SK-N-SH treated with all-trans-retinoic acid at 6 μM for 48 hours (cell line): ENCODE measurements around the gene DNAJC15.
A peak's percentile ranks its signal among the peaks of the same experiment; 100 is the strongest.

Experiments used
- ATAC-seq: fragments of 200-7000 bp; cut with Tn5 transposase; 3 replicates; pipeline ENCODE4 v1.9.1; 2020; ENCODE audit warnings: mild to moderate bottlenecking, moderate library complexity
- ARNTL ChIP-seq: fragments of 450-650 bp; formaldehyde crosslinking; IDR thresholded peaks from 2 replicates; pipeline ENCODE4 v1.5.0; 2020; ENCODE audit warnings: low read depth, mild to moderate bottlenecking, moderate library complexity, borderline replicate concordance
- BACH2 ChIP-seq: fragments of 250-450 bp; sonication (Bioruptor Pico); IDR thresholded peaks from 2 replicates; pipeline ENCODE4 v1.9.0; 2021; ENCODE audit warnings: mild to moderate bottlenecking, borderline replicate concordance
- CSDC2 ChIP-seq: fragments of 250-450 bp; sonication (Bioruptor Pico); IDR thresholded peaks from 2 replicates; pipeline ENCODE4 v1.5.0; 2020; ENCODE audit warnings: mild to moderate bottlenecking, moderate library complexity
- GLIS3 ChIP-seq: fragments of 250-450 bp; sonication (Bioruptor Pico); IDR thresholded peaks from 2 replicates; pipeline ENCODE4 v1.5.0; 2020; ENCODE audit warnings: mild to moderate bottlenecking, moderate library complexity
- ISL1 ChIP-seq: fragments of 250-450 bp; sonication (Bioruptor Pico); IDR thresholded peaks from 2 replicates; pipeline ENCODE4 v2.1.2; 2022; ENCODE audit warnings: mild to moderate bottlenecking, moderate library complexity
- OSR1 ChIP-seq: fragments of 250-450 bp; sonication (Bioruptor Pico); IDR thresholded peaks from 2 replicates; pipeline ENCODE4 v1.8.0; 2022; ENCODE audit warnings: moderate library complexity, mild to moderate bottlenecking, inconsistent platforms
- RARB ChIP-seq: fragments of 250-450 bp; sonication (Bioruptor Pico); IDR thresholded peaks from 2 replicates; pipeline ENCODE4 v1.8.0; 2021; ENCODE audit warnings: mild to moderate bottlenecking, moderate library complexity
- TCF4 ChIP-seq: fragments of 250-450 bp; sonication (Bioruptor Pico); IDR thresholded peaks from 2 replicates; pipeline ENCODE4 v1.8.0; 2021; ENCODE audit warnings: mild to moderate bottlenecking, moderate library complexity, borderline replicate concordance
- ZFP3 ChIP-seq: fragments of 250-450 bp; sonication (Bioruptor Pico); IDR thresholded peaks from 2 replicates; pipeline ENCODE4 v1.5.0; 2020; ENCODE audit warnings: mild to moderate bottlenecking, moderate library complexity
- ZFP30 ChIP-seq: fragments of 450-650 bp; formaldehyde crosslinking; IDR thresholded peaks from 2 replicates; pipeline ENCODE4 v1.5.0; 2022; ENCODE audit warnings: mild to moderate bottlenecking, moderate library complexity
- ZNF565 ChIP-seq: fragments of 450-650 bp; formaldehyde crosslinking; conservative IDR thresholded peaks from 2 replicates; pipeline ENCODE4 v1.5.0; 2020; ENCODE audit warnings: low read depth, mild to moderate bottlenecking, moderate library complexity
- ZNF70 ChIP-seq: fragments of 450-650 bp; formaldehyde crosslinking; IDR thresholded peaks from 2 replicates; pipeline ENCODE4 v1.5.0; 2020; ENCODE audit warnings: mild to moderate bottlenecking, moderate library complexity
- ZNF8 ChIP-seq: fragments of 450-650 bp; formaldehyde crosslinking; IDR thresholded peaks from 2 replicates; pipeline ENCODE4 v1.5.0; 2020; ENCODE audit warnings: mild to moderate bottlenecking, moderate library complexity
- TF ChIP-seq, protein P1 (sequence below): fragments of 250-450 bp; sonication (Bioruptor Pico); IDR thresholded peaks from 2 replicates; pipeline ENCODE4 v1.5.1; 2020; ENCODE audit warnings: low read depth, mild to moderate bottlenecking, moderate library complexity
- TF ChIP-seq, protein P2 (sequence below): fragments of 250-450 bp; sonication (Bioruptor Pico); IDR thresholded peaks from 2 replicates; pipeline ENCODE4 v1.5.1; 2021; ENCODE audit warnings: mild to moderate bottlenecking, moderate library complexity
- TF ChIP-seq, protein P3 (sequence below): fragments of 250-450 bp; sonication (Bioruptor Pico); IDR thresholded peaks from 2 replicates; pipeline ENCODE4 v1.5.0; 2020; ENCODE audit warnings: mild to moderate bottlenecking, moderate library complexity
- TF ChIP-seq, protein P4 (sequence below): fragments of 250-450 bp; sonication (Bioruptor Pico); IDR thresholded peaks from 2 replicates; pipeline ENCODE4 v1.8.0; 2020; ENCODE audit warnings: mild to moderate bottlenecking, moderate library complexity, borderline replicate concordance

DNAJC15 gene

DNA sequence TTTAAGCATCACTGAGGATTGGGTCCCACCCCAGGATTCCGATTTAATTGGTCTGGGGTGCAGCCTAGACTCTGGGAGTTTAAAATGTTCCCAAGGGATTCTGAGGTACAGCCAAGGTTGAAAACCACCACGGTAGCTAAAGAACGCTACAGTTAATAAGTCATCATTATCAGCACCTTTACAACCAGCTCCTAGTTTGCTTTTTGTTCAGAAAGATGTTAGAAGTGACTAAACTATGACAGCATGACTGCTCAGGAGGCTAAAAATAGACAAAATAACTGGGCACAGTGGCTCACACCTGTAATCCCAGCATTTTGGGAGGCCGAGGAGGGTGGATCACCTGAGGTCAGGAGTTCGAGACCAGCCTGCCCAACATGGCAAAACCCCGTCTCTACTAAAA, 19.7 kb upstream of the DNAJC15 start:
- TF ChIP-seq ARNTL (no peak), ZNF565 (no peak), BACH2 (CRISPR knock-in tag) (no peak), ZNF70 (CRISPR knock-in tag) (no peak), ZFP3 (CRISPR knock-in tag) (no peak), OSR1 (CRISPR knock-in tag) (no peak)
- TF ChIP-seq, protein P1, sequence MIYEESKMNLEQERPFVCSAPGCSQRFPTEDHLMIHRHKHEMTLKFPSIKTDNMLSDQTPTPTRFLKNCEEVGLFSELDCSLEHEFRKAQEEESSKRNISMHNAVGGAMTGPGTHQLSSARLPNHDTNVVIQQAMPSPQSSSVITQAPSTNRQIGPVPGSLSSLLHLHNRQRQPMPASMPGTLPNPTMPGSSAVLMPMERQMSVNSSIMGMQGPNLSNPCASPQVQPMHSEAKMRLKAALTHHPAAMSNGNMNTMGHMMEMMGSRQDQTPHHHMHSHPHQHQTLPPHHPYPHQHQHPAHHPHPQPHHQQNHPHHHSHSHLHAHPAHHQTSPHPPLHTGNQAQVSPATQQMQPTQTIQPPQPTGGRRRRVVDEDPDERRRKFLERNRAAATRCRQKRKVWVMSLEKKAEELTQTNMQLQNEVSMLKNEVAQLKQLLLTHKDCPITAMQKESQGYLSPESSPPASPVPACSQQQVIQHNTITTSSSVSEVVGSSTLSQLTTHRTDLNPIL (CRISPR knock-in tag): no peak
- TF ChIP-seq, protein P2, sequence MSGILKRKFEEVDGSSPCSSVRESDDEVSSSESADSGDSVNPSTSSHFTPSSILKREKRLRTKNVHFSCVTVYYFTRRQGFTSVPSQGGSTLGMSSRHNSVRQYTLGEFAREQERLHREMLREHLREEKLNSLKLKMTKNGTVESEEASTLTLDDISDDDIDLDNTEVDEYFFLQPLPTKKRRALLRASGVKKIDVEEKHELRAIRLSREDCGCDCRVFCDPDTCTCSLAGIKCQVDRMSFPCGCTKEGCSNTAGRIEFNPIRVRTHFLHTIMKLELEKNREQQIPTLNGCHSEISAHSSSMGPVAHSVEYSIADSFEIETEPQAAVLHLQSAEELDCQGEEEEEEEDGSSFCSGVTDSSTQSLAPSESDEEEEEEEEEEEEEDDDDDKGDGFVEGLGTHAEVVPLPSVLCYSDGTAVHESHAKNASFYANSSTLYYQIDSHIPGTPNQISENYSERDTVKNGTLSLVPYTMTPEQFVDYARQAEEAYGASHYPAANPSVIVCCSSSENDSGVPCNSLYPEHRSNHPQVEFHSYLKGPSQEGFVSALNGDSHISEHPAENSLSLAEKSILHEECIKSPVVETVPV: no peak
- ATAC-seq: no peak

DNA sequence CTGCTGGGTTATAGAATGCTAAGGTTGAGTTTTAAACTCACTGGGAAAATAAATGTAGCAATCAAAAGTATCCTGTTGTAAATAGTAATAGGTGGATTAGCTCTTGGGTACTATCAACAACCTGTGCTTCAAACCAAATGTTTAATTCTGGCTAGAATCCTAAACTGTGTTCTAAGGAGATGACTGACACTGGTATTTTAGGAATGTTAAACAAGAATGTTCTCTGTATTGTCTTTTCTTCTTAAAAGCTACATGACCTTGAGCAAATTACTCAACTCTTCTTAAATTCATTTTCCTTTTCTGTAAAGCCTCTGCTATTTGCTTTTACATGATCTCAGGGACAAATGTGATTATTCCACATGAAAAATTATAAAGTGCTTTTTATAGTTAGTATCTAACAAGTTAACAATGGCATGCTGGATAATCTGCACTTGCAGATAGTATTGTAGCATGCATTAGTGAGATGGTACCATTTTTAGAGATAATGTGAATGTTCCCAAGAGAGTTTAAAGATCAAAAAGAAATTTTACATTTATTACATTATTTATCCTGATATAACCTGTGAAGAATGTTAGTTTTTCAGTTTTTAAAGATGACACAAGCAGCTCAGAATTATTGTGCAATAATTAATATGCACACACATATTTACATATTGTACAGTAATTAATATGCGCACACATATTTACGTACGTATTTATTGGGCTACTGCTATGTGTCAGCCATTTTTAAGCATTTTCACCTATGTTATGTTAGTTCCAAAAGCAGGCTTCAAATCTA, 17.7 kb upstream of the DNAJC15 start:
- ATAC-seq: peak; percentile 77
- TF ChIP-seq ZFP3 (CRISPR knock-in tag): 0 out of 2 replicates have a peak, but pooled peaks have one; percentile 56
- TF ChIP-seq ZNF70 (CRISPR knock-in tag): no peak
- TF ChIP-seq, protein P1 (CRISPR knock-in tag): peak; percentile 19; the same call in 1 of the 2 replicates
- TF ChIP-seq GLIS3 (CRISPR knock-in tag): no peak
- TF ChIP-seq, protein P3, sequence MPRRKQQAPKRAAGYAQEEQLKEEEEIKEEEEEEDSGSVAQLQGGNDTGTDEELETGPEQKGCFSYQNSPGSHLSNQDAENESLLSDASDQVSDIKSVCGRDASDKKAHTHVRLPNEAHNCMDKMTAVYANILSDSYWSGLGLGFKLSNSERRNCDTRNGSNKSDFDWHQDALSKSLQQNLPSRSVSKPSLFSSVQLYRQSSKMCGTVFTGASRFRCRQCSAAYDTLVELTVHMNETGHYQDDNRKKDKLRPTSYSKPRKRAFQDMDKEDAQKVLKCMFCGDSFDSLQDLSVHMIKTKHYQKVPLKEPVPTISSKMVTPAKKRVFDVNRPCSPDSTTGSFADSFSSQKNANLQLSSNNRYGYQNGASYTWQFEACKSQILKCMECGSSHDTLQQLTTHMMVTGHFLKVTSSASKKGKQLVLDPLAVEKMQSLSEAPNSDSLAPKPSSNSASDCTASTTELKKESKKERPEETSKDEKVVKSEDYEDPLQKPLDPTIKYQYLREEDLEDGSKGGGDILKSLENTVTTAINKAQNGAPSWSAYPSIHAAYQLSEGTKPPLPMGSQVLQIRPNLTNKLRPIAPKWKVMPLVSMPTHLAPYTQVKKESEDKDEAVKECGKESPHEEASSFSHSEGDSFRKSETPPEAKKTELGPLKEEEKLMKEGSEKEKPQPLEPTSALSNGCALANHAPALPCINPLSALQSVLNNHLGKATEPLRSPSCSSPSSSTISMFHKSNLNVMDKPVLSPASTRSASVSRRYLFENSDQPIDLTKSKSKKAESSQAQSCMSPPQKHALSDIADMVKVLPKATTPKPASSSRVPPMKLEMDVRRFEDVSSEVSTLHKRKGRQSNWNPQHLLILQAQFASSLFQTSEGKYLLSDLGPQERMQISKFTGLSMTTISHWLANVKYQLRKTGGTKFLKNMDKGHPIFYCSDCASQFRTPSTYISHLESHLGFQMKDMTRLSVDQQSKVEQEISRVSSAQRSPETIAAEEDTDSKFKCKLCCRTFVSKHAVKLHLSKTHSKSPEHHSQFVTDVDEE (CRISPR knock-in tag): no peak
- TF ChIP-seq OSR1 (CRISPR knock-in tag): no peak
- TF ChIP-seq TCF4 (CRISPR knock-in tag): no peak
- no peak for TF ChIP-seq CSDC2 (CRISPR knock-in tag)
- peak; percentile 70 for TF ChIP-seq ZFP30 (CRISPR knock-in tag)
- peak; percentile 98 for TF ChIP-seq ISL1 (CRISPR knock-in tag)
- no peak for TF ChIP-seq RARB (CRISPR knock-in tag)
- TF ChIP-seq ZNF8 (CRISPR knock-in tag): no peak
- TF ChIP-seq BACH2 (CRISPR knock-in tag): no peak
- TF ChIP-seq, protein P4, sequence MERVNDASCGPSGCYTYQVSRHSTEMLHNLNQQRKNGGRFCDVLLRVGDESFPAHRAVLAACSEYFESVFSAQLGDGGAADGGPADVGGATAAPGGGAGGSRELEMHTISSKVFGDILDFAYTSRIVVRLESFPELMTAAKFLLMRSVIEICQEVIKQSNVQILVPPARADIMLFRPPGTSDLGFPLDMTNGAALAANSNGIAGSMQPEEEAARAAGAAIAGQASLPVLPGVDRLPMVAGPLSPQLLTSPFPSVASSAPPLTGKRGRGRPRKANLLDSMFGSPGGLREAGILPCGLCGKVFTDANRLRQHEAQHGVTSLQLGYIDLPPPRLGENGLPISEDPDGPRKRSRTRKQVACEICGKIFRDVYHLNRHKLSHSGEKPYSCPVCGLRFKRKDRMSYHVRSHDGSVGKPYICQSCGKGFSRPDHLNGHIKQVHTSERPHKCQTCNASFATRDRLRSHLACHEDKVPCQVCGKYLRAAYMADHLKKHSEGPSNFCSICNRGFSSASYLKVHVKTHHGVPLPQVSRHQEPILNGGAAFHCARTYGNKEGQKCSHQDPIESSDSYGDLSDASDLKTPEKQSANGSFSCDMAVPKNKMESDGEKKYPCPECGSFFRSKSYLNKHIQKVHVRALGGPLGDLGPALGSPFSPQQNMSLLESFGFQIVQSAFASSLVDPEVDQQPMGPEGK (CRISPR knock-in tag): no peak

DNA sequence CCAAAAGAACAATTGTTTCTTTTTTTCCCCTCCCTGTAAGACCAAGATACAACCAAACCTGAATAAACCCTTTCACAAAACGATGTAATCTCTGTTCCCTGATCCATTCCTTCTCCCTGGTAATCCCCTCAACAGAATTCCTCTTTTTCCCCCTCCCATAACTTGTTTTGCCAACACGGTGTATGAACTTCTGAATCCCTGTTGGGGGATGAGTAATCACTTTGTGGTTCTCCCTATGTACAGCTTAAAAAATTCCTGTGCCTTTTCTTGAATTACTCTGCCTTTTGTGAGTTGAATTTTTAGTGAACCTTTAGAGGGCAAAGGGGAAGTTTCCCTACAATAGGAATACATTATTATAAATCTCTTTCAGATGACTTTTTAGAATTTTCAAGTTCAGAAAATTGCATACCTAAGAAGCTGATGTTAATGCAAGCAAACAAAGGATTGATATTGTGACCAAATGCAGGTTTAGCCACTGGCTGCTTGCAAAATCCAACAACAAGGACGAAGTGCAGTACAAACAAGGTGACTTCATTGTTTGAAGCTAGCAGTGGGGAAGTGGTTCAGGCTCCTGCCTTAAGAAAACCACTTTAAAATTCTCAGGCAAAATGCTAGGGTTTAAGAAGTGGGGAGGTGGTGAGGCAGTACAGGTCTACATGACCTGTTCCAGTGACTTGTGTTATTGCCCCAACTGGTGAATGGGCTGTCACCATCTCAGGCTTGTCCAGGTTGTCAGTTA, 16.3 kb upstream of the DNAJC15 start:
- ATAC-seq: peak; percentile 64
- no peak for TF ChIP-seq GLIS3 (CRISPR knock-in tag)
- TF ChIP-seq ZNF70 (CRISPR knock-in tag): no peak
- TF ChIP-seq ISL1 (CRISPR knock-in tag): peak; percentile 24; the same call in 1 of the 2 replicates
